ENCODE results near the gene ZNF692.
A peak's percentile ranks its signal among the peaks of the same experiment; 100 is the strongest.
"Not testable (repeated sequence)": the region's sequence is repeated elsewhere in the genome, so short reads cannot be mapped to it uniquely, and the experiment has no call there.

The ZNF692 gene

DNA sequence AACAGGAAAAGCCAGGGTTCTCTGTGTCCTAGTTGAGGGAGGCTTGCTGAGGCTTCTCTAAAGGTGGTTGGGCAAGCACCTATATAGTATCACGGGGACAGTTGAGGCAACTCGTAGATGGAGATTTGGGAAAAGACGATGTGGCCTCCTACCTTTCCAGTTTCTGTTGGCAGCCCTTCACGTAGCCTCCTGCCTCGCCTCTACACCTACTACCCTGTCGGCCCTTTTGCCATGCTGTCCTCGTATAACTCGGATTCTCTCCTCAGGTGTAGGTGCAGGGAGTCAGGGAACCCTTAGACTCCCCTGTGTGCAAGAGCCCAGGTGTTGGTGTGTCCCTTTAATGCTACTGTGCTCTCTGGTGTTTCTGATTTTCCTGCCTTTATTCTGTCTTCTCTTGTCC is 10.3 kb downstream of the ZNF692 start:
- FAIRE-seq = no peak

DNA sequence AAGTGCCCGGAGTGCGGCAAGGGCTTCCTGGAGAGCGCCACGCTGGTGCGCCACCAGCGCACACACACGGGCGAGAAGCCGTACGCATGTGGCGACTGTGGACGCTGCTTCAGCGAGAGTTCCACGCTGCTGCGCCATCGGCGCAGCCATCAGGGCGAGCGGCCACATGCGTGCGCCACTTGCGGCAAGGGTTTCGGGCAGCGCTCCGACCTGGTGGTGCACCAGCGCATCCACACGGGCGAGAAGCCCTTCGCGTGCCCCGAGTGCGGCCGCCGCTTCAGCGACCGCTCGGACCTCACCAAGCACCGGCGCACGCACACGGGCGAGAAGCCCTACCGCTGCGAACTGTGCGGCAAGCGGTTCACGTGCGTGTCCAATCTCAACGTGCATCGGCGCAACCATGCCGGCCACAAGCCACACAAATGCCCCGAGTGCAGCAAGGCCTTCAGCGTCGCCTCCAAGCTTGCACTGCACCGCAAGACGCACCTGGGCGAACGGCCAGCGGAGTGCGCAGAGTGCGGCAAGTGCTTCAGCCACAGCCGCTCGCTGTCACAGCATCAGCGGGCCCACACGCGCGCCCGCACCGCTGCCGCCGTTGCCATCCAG is 10.8 kb downstream of the ZNF692 start:
- FAIRE-seq = no peak

DNA sequence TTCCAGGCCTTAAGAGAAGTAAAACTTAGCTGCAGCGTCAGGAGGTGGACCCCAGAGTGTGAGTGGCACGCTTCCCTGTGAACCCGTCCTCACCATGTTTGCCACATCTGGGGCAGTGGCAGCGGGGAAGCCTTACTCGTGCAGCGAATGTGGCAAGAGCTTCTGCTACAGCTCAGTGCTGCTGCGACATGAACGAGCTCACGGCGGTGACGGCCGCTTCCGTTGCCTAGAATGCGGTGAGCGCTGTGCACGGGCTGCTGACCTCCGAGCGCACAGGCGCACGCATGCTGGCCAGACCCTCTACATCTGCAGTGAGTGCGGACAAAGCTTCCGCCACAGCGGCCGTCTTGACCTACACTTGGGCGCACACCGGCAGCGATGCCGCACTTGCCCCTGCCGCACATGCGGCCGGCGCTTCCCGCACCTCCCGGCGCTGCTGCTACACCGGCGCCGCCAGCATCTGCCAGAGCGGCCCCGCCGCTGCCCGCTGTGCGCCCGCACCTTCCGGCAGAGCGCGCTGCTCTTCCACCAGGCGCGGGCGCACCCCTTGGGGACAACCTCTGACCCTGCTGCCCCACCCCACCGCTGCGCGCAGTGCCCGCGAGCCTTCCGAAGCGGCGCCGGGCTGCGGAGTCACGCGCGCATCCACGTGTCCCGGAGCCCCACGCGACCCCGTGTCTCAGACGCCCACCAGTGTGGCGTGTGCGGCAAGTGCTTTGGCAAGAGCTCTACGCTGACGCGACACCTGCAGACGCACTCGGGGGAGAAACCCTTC is 11.5 kb downstream of the ZNF692 start:
- FAIRE-seq = no peak

DNA sequence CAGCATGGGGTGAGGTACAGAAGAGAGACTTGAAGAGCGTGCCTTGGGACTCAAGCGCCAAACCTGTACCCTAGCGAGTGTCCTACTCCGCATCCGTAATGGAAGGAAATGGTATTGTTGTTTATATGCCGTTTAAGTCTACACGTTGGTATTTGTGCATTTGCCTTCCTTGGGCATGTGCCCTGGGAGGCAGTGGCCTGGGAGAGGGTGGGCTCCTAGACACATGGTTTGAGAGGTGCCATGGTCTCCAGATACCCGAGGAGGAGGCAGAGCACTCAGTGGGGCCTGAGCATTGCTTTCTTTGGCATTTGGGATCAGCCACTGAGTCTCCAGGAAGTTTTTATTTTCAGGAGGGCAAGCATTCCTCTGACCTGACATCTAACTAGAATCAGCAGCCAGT is 14.4 kb downstream of the ZNF692 start:
- no peak for FAIRE-seq

DNA sequence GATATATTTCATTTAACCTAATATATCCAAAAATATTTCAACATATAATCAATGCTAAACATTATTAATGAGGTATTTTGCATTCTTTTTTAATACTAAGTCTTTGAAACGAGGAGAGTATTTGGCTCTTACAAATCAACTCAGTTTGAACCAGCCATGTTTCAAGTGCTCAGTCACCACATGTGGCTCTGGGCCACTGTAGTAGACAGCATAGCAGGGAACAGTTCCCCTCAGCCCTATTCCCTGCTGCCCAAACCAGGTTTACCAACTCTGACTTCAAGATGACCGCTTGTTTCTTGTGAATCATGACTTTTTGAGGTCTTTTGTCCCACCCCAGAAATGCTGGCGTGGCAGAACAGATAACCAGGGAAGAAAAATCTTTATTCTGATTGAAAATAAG is 15.2 kb downstream of the ZNF692 start:
- no peak for FAIRE-seq

DNA sequence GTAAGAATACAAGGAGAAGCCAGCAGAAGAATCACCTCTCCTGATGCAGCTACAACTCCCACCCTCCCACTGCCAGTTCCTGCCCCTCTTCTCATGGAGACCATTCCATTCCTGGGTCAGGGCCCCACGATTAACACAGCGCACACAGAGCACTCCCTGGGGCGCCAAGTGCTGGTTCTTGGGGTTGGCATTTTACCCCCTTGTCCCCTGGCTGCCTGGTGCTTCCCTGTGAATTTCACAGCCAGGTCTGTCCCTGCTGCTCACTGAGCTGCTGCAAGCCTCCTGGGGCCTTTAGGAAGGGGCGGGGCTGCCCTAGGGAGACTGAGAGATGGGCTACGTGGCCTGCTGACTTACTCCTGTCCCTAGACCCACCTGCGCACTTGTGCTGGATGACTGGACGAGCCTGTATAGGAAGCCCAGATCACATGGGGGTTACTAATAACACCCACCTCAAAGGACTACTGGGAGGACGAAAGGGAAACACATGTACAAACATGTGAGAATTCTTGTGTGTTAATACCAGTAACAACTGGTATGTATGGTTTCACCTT is 16.0 kb downstream of the ZNF692 start:
- FAIRE-seq = no peak

DNA sequence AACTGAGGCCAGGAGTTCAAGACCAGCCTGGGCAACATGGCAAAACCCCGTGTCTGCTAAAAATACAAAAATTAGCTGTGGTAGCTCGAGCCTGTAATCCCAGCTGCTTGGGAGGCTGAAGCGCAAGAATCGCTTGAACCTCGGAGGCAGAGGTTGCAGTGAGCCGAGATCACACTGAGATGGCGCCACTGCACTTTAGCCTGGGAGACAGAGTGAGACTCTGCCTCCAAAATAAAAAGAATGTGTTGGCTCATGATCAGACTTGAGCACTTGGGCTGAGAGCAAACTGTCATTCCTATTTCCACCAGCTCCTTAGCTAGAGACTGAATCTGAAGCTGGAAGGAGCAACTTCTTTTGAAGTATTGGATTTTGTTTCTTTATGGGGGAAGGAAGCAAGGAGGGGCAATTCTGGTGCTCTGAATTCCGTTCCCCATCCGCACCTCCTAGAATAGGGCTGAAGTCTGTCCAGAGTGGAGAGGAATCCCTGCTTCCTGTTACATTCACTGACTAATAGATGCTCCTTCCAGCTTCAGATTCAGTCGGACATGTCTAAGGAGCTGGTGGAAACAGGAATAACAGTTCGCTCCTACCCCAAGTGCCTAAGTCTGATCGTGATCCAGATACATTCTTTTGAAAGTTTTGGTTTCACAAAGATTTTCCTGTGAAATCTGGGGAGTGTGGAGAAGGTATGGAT is 17.0 kb downstream of the ZNF692 start:
- FAIRE-seq = no peak

DNA sequence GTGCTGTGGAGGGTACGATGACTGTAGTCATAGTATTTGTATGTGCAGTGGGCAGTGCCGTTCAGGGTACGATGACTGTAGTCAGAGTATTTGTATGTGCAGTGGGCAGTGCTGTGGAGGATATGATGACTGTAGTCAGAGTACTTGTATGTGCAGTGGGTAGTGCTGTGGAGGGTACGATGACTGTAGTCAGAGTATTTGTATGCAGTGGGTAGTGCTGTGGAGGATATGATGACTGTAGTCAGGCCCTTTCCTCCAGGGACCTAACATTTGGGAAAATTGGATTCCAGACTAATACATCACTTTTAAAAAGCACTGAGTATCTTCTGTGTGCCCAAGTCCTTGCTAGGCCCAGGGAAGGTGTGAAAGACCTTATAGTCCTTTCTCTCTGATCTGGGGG is 17.9 kb downstream of the ZNF692 start:
- FAIRE-seq = no peak

DNA sequence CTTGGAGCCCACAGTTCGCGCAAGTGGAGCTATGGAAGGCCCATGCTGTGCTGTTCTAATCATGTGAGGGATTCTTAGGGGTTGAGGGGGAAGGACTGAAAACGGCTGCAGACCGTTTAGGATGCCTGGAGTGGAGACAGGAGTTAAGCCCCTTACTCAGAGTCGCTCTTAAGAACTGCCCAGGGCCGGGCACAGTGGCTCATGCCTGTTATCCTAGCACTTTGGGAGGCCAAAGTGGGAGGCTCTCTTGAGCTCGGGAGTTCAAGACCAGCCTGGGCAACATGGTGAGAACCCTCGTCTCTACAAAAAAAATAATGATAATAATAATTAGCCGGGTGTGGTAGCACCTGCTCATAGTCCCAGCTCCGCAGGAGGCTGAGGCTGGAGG is 19.7 kb downstream of the ZNF692 start:
- FAIRE-seq = no peak

DNA sequence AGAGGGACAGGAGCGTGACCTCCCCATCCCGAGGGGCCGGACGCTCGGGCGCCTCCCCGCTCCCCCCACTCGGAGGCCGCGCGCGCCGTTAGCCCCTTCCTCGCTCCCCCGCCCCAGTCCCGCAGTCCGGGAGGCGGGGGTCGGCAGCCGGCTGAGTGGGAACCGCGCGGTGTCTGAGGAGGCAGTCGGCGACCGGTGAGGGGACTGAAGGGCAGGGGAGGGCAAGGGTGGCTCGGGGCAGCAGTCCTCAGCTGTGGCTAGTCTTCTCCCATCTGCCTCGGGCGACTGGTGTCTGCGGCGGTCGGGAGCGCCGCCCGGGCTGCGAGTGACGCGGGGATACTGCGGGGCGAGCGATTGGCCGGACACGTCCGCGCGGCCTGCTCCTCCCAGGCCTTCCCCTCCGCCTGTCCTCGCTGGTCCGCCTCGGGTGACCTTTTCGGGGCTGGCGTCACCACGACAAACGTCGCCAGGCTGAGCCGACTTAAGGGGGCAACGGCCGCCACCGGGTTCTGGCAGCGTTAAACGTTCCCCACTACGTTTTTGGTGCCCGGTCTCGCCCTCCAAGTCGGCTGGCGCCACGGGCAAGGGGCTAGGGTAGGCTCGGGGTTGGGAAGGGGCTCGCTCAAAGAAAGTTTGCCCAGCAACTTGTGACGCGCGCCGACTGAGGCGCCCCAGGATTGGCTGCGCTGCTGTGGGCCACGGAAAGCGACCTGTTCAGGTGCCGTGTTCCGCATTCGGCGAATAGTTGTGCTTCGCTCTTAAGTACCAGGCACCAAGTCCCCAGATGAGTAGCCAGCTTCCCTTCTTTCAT is 20.3 kb downstream of the ZNF692 start:
- peak; percentile 21 for FAIRE-seq

DNA sequence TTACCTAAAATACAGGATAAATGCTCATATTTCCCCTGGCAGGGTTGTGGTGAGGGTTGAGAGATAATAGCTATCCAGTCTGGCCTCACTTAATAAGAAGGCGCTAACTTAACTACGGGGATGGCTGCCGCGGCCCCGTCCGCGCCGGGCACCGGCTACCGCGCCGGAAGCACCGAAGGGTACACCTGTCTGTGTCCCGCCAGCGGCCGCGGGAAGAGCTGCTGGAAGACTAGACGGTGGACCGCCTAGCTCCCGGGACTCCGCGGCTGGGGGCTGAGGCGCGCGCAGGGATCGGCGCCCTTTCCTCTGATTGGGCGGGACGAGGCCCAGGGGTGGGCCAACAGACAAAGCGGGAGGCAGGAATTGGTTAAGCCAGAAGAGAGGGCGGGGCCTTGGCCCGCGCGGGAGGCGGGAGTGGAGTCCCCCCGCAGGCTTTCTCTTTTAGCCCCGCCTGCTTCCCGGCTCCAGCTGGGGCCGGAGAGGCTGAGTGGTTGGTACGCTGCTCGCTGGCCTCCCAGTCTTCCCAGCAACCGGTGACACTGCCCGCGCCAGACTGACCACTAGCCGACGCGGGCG is 21.0 kb downstream of the ZNF692 start, which contains the start of gene ZNF672:
ZNF672 (plus strand) TSS at position 444 of the 576 bp plus-strand sequence. CDS start 9,051 bp downstream, outside the sequence.
- FAIRE-seq = peak; percentile 94

DNA sequence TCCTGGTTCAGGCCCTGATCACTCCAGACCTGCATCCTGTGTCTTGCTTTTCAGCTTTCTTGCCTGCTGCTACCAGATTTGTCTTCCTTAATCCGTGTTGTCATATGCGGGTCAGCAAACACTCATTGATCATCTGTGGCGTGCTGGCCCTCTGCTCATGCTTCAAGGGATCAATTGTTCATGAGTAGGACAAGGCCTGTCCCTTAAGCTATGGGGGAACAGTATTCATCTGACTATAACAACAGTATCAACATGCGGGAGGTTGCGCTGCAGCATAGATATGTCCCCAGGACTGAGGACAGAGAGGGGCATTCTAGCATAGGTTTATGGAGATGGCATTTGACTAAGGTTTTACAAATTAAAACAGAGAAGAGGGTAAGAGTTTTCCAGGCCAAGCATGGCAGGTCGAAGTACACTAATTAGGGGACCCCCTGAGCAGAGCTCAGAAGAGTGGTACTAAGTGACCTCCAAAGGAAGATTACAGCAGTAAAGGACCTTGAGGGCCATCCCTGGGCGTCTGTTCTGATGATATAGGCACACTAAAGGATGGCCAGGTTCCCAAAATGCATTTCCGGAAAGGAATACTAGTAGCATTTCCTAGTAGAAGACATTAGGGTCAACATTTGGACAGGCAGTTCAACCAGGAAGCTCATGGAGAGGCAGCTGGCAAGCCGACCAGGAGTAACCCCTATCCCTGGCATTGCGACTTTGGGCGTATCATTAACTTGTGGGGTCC is 21.7 kb downstream of the ZNF692 start:
- no peak for FAIRE-seq

DNA sequence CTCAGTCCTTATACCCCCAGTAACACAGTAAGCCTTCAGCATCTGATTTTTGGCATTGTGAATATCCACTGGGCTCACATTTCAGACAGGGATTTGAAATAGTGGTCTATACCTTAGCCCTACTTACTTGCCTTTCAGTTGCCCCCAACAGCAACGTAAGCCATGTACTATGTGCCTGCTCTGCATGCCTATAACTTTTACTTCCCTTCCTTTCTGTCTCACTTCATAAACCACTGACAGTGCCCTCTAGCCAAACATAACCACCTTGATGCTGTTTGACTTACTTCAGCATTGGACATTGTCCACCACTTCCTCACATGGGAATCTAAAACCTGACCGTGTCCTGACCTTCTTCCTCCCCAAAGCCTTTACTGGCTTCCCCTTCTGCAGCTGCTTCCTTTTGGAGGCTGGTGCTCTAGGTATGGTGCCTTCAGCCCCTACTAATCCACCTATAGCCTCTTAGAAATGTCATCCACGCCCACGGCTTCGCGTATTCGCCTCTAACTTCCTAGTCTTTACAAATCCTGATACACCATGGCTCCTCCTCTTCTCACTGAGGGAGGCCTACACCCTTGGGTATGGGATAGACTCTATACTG is 24.4 kb downstream of the ZNF692 start:
- FAIRE-seq = no peak

DNA sequence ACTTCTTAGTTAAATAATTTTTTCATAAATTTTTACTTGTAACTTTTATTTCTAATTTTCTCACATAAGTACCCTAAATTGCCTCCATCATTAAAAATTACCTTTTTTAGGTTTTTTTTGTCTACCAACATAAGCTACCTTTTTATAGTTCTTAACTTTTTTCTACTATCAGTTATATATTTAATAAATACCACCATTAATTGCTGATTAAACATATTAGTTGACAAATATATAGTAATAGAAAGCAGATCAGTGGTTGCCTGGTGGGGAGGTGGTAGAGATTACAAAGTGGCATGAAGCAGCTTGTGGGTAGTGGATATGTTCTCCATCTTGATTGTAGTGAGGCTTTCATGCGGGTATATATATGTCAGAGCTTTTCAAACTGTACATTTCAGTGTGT is 27.0 kb downstream of the ZNF692 start:
- FAIRE-seq = no peak

DNA sequence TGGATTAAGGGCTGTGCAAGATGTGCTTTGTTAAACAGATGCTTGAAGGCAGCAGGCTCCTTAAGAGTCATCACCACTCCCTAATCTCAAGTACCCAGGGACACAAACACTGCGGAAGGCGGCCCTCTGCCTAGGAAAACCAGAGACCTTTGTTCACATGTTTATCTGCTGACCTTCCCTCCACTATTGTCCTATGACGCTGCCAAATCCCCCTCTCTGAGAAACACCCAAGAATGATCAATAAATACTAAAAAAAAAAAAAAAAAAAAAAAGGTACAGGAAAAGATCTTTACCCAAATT is 28.2 kb downstream of the ZNF692 start:
- not testable (repeated sequence) for FAIRE-seq

DNA sequence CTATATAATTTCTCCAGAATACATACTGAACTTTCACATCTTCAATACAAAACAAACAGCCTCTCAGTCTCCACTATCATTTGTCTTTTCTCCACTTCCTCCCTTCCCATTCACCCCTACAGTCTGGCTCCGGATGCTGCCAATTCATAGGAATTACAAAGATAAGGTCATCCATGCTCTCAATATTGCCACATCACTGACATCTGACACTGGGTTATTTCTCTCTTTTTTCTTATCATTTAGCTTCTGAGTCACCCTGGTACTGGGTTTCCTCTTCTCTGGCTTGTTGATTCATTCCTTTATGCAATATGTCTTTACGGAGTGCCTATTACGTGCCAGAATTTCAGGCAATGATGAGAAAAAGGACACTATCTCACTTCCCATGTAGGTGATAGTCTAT is 30.0 kb downstream of the ZNF692 start:
- FAIRE-seq = no peak

DNA sequence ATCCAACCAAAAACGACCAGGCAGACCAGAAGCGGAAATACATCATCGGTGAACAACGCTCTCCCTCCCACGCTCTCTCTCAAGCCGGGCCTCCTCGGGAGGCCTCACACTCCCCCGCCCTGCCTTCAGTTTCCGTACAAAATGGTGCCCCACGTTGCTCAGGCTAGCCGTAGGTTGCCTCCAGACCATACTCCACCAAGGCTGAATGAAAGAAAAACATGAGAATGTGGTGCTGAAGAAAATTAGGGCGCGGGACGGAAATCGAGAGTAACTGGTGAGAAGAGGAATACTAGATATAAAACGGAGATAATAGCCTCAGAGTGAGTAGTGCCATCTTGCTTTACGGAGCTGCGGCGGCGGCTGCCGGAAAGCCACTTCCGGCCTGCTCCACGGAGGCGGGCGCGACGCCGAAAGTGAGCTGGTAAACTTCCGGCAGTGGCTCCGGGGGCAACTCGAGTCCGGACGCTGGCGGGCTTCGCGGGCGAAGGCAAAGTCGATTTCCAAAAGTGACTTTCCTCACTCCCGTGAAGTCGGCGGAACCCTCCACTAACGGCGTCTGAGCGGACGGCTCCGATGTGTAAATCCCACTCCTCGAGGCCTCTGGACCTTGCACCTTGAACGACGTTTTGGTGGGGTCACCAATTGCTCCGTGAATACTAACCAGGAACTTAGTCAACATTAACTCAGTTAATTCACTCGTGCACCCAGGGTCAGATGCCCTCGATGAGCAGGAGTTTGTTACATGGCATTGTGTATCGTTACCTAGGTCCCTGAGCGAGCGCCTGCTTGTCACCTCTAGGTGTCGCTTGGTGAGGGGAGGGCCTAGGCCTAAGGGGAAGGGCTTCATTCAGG is 32.8 kb downstream of the ZNF692 start, which contains the start of gene SH3BP5L:
SH3BP5L (minus strand) TSS at position 7 of the 852 bp plus-strand sequence. CDS start 980 bp downstream, outside the sequence.
- FAIRE-seq = no peak

DNA sequence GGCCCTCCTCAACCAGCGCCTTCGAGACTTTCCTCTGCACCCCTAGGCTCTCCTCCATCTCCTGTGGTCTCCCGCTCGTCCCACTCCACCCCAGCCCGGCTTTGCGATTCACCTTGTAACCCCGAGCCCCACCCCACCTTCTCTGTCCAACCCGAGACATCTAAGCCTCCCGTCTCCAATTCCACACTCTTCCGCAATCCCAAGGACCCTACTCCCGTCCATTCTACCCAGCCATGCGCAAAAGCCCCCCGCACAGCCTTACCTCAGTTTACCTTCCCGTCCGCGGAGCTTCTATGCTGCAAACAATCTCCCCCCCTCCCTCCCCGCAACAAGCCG is 33.3 kb downstream of the ZNF692 start:
- FAIRE-seq = no peak

DNA sequence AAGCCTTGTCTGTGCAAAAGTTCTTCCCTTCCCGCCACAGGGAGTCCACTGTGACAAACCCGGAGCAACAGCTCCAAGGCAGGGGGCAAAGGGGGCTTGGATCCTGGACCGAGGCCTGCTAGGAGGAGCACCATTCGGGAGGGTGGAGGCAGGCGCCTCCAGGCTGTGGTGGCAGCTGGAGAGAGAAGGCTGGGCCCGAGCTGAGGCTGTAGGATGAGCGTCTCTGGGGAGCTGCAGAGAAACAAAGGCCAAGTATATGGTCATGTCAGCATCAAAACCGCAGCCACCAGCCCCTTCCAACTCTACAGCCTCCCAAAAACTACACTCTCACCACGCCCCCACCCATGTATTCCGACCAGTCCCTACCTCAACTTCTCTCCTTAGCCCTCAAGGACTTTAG is 33.7 kb downstream of the ZNF692 start:
- no peak for FAIRE-seq

DNA sequence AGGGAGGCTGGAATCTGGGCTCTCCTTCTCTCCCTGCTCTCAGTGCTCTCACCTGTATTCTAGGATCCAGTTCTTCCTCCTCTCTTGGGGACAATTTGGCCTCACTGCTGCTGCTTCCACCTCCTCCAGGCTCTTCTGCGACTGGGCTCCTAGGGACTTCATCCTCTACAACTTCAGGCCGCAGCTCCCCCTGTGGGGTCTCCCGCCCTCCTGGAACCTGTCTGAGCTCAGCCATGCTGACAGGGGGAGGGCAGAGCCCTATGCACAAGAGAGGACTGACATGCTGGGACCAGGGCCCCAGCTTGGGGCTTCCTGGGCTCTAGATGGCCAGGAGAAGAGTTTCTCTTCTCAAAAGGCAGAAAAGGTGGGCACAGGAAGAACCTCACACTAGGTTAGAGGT is 34.2 kb downstream of the ZNF692 start:
- FAIRE-seq = no peak

DNA sequence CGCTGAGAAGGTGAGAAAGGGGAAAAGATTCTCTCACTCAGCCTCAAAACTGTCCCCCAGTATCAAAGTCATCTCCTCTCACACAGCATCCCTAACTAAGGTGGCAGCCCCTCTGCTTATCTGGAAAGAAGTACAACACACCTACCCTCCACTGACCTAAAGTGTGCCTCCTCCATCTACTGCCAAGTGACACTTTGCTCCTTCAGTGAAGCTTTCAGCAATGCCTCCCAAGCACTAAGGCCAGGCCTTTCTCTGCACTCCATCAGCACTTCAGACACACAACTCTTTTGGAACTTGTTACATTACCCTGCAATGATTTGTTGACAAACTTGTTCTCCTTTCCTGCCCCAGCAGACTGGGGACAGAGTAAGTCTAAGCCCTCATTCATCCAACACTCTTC is 34.6 kb downstream of the ZNF692 start:
- FAIRE-seq = no peak
